ENCODE measurements around the gene METTL2B.
"Not testable (repeated sequence)": the region's sequence is repeated elsewhere in the genome, so short reads cannot be mapped to it uniquely, and the experiment has no call there.

DNA sequence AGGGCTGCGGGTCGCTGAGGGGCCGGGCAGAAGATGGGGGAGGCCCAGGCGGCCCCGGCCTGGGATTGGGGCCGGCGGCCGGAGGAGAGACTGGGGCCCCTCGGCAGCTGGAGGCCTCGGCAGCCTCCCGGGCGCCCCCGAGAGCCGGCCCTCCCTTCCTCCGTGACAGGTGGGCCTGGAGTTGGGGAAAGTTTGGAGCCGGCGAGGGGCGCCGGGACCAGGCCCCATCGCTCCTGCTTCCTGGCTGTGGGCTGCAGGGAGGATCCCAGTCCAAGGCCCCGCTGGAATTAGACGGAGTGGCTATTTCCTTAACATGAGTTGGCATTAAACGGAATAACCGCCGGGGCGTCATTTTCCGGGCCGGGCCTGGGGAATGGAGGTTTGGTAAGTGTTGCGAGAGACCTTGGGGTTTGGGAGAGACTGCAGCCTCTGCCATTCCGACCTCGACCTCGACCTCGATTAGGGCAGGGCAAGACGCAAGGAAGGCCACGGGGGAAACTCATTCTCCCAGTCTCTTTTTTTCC is 55.5 kb downstream of the METTL2B start:
- TF ChIP-seq, protein P1, sequence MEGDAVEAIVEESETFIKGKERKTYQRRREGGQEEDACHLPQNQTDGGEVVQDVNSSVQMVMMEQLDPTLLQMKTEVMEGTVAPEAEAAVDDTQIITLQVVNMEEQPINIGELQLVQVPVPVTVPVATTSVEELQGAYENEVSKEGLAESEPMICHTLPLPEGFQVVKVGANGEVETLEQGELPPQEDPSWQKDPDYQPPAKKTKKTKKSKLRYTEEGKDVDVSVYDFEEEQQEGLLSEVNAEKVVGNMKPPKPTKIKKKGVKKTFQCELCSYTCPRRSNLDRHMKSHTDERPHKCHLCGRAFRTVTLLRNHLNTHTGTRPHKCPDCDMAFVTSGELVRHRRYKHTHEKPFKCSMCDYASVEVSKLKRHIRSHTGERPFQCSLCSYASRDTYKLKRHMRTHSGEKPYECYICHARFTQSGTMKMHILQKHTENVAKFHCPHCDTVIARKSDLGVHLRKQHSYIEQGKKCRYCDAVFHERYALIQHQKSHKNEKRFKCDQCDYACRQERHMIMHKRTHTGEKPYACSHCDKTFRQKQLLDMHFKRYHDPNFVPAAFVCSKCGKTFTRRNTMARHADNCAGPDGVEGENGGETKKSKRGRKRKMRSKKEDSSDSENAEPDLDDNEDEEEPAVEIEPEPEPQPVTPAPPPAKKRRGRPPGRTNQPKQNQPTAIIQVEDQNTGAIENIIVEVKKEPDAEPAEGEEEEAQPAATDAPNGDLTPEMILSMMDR (IDR thresholded peaks at IDR 0.05; ENCODE audit: low read depth, low read length) = not testable (repeated sequence)
- TF ChIP-seq POLR2A (IDR thresholded peaks at IDR 0.05; ENCODE audit: extremely low read depth, insufficient read length) = not testable (repeated sequence)
- TF ChIP-seq, protein P2, sequence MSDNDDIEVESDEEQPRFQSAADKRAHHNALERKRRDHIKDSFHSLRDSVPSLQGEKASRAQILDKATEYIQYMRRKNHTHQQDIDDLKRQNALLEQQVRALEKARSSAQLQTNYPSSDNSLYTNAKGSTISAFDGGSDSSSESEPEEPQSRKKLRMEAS (IDR thresholded peaks at IDR 0.05; ENCODE audit: low read depth, low read length) = not testable (repeated sequence)

Measured in NB4 (cell line).